ENCODE data around the gene NANS.

DNA sequence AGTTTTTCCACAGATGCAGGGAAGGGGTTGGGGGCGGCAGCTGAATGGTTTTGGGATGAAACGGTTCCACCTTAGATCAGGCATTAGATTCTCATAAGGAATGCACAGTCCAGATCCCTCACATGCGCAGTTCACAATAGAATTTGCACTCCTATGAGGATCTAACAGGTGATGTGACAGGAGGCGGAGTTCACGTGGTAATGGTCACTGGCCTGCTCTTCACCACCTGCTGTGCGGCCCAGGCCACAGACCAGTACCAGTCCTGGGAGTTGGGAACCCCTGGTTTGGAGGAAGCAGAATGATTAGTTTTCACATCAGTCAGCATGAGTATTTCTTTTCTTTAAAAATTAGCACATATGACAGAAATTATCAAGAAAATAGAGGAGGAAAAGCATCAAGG is 47.1 kb upstream of the NANS start:
- TF ChIP-seq CTCF (conservative IDR thresholded peaks at IDR 0.05; ENCODE audit: low read length) (no peak), EZH2phosphoT487 (IDR thresholded peaks at IDR 0.05; ENCODE audit: borderline replicate concordance, low read depth, low read length) (no peak)
